IMR-90 (cell line): ENCODE data around the gene EFCAB10. TPM values are rescaled to one million over a fixed set of nuclear protein-coding genes. Genes with fewer than 3 reads are reported as not detected.

ENCODE experiments used
- ATAC-seq: fragments of 200-7000 bp; cut with Tn5 transposase; 2 replicates; pipeline ENCODE4 v1.9.1; 2020; ENCODE audit warnings: low read depth, mild to moderate bottlenecking, moderate library complexity
- BruUV-seq: library from RNA; stranded (reverse); fragments of 400-500 nt; replicated peaks from 2 replicates; lab custom pipeline; 2021; lab: Mats Ljungman, UMichigan
- CTCF ChIA-PET: fragments of 300-600 bp; formaldehyde crosslinking; extraction: SDS; loops from one replicate; lab custom pipeline; 2021; ENCODE audit warnings: antibody characterized with exemption; lab: Yijun Ruan, JAX
- POLR2A ChIA-PET: fragments of 300-600 bp; sonication (Branson Sonifier 250); formaldehyde crosslinking; loops from one replicate; lab custom pipeline; 2022; ENCODE audit warnings: antibody characterized with exemption; ENCODE audit not compliant: unreplicated experiment; lab: Charles Lee
- DNase-seq: peaks from one replicate; pipeline ENCODE4 v3.0.0; 2013
- H2AFZ ChIP-seq: replicated peaks from 2 replicates; pipeline ENCODE3; 2013; ENCODE audit warnings: low read length, mild to moderate bottlenecking; ENCODE audit not compliant: poor library complexity
- H2AK5ac ChIP-seq: 2 replicates; pipeline ENCODE4 v1.6.1; 2013; ENCODE audit warnings: low read depth, low read length, inconsistent platforms
- H2AK9ac ChIP-seq: replicated peaks from 2 replicates; pipeline ENCODE3; 2013; ENCODE audit warnings: mild to moderate bottlenecking, low read depth, low read length, moderate library complexity; ENCODE audit not compliant: poor library complexity
- H2BK120ac ChIP-seq: 2 replicates; pipeline ENCODE4 v1.6.1; 2013; ENCODE audit warnings: low read depth, low read length, inconsistent platforms
- H2BK15ac ChIP-seq: 3 replicates; pipeline ENCODE4 v1.6.1; 2013; ENCODE audit warnings: low read depth, low read length, inconsistent platforms
- H2BK20ac ChIP-seq: 2 replicates; pipeline ENCODE4 v1.6.1; 2013; ENCODE audit warnings: low read depth, mild to moderate bottlenecking, inconsistent platforms, low read length, moderate library complexity
- H2BK5ac ChIP-seq: 2 replicates; pipeline ENCODE4 v1.6.1; 2013; ENCODE audit warnings: mild to moderate bottlenecking, low read depth, low read length, inconsistent platforms; ENCODE audit not compliant: poor library complexity, severe bottlenecking
- H3K14ac ChIP-seq: replicated peaks from 2 replicates; pipeline ENCODE4 v1.6.1; 2013; ENCODE audit warnings: low read depth, low read length, inconsistent platforms
- H3K18ac ChIP-seq: 2 replicates; pipeline ENCODE4 v1.6.1; 2013; ENCODE audit warnings: low read depth, low read length, control low read depth
- H3K23ac ChIP-seq: 2 replicates; pipeline ENCODE4 v1.6.1; 2013; ENCODE audit warnings: low read depth, low read length, inconsistent platforms
- H3K27ac ChIP-seq: 2 replicates; pipeline ENCODE4 v1.5.1; 2013; ENCODE audit warnings: mild to moderate bottlenecking, control low read depth, low read length; ENCODE audit not compliant: insufficient read depth
- H3K27me3 ChIP-seq: 2 replicates; pipeline ENCODE4 v1.6.1; 2013; ENCODE audit warnings: low read length; ENCODE audit not compliant: control insufficient read depth, insufficient read depth
- H3K36me3 ChIP-seq: 2 replicates; pipeline ENCODE4 v1.6.1; 2013; ENCODE audit warnings: low read length, mixed read lengths; ENCODE audit not compliant: control insufficient read depth, insufficient read depth
- H3K4ac ChIP-seq: 2 replicates; pipeline ENCODE4 v1.6.1; 2013; ENCODE audit warnings: low read depth, low read length, inconsistent platforms
- H3K4me1 ChIP-seq: 2 replicates; pipeline ENCODE4 v1.6.1; 2013; ENCODE audit warnings: low read length, mixed read lengths; ENCODE audit not compliant: control insufficient read depth, insufficient read depth
- H3K4me2 ChIP-seq: 2 replicates; pipeline ENCODE4 v1.6.1; 2013; ENCODE audit warnings: low read depth, mild to moderate bottlenecking, control low read depth, low read length, moderate library complexity
- H3K4me3 ChIP-seq: 2 replicates; pipeline ENCODE4 v1.5.1; 2013; ENCODE audit warnings: low read depth, mild to moderate bottlenecking, control low read depth, low read length, moderate library complexity; ENCODE audit not compliant: insufficient read depth
- H3K56ac ChIP-seq: 2 replicates; pipeline ENCODE4 v1.6.1; 2013; ENCODE audit warnings: low read length, inconsistent platforms; ENCODE audit not compliant: insufficient read depth; ENCODE audit errors: extremely low read depth
- H3K79me1 ChIP-seq, 2 experiments: 2 replicates each; pipeline ENCODE4 v1.6.1; 2013; ENCODE audit warnings: low read length in 2 of 2, inconsistent platforms in 1 of 2, low read depth in 1 of 2
- H3K9ac ChIP-seq: 2 replicates; pipeline ENCODE4 v1.6.1; 2013; ENCODE audit warnings: low read depth, low read length, control low read depth
- H3K9me1 ChIP-seq: 2 replicates; pipeline ENCODE4 v1.6.1; 2013; ENCODE audit warnings: low read length, inconsistent platforms; ENCODE audit not compliant: insufficient read depth
- H3K9me3 ChIP-seq: 2 replicates; pipeline ENCODE4 v1.6.1; 2013; ENCODE audit warnings: low read length; ENCODE audit not compliant: control insufficient read depth, insufficient read depth
- H4K20me1 ChIP-seq: 2 replicates; pipeline ENCODE4 v1.6.1; 2013; ENCODE audit warnings: low read length, inconsistent platforms; ENCODE audit not compliant: insufficient read depth
- H4K5ac ChIP-seq: 2 replicates; pipeline ENCODE4 v1.6.1; 2013; ENCODE audit warnings: mild to moderate bottlenecking, low read depth, low read length, control low read depth
- H4K8ac ChIP-seq, 2 experiments: 2 replicates each; pipeline ENCODE4 v1.6.1; 2013; ENCODE audit warnings: low read depth in 2 of 2, low read length in 2 of 2, control low read depth in 1 of 2, inconsistent platforms in 1 of 2
- H4K91ac ChIP-seq: 2 replicates; pipeline ENCODE4 v1.6.1; 2013; ENCODE audit warnings: low read depth, low read length, inconsistent platforms; ENCODE audit not compliant: insufficient read depth
- BHLHE40 ChIP-seq: fragments of 150-350 bp; IDR thresholded peaks from 2 replicates; pipeline ENCODE4 v1.6.1; 2016; ENCODE audit warnings: mild to moderate bottlenecking, low read depth, low read length
- CTCF ChIP-seq: conservative IDR thresholded peaks from 2 replicates; pipeline ENCODE4 v1.5.1; 2012; ENCODE audit warnings: mild to moderate bottlenecking, low read depth, low read length, improper control_type of control experiment
- MAZ ChIP-seq: IDR thresholded peaks from 2 replicates; pipeline ENCODE4 v1.6.1; 2012; ENCODE audit warnings: low read depth, mild to moderate bottlenecking, low read length, improper control_type of control experiment, moderate library complexity, borderline replicate concordance
- MXI1 ChIP-seq: IDR thresholded peaks from 2 replicates; pipeline ENCODE4 v1.6.1; 2012; ENCODE audit warnings: low read depth, mild to moderate bottlenecking, low read length, moderate library complexity, borderline replicate concordance
- POLR2A ChIP-seq: IDR thresholded peaks from 2 replicates; pipeline ENCODE4 v1.6.1; 2012; ENCODE audit warnings: mild to moderate bottlenecking, low read depth, low read length
- USF2 ChIP-seq: fragments of 150-350 bp; IDR thresholded peaks from 2 replicates; pipeline ENCODE4 v1.6.1; 2017; ENCODE audit warnings: mild to moderate bottlenecking, antibody characterized with exemption, low read length, low read depth
- WGBS, 2 experiments: methylation state at CpG; one replicate each; pipeline versions ENCODE4 v1.1.5 to v1.1.7; 2013; ENCODE audit warnings: missing lambda C conversion rate in 2 of 2; ENCODE audit not compliant: insufficient read length in 1 of 2; ENCODE audit errors: extremely low coverage in 2 of 2; 5-methylcytosine and 5-hydroxymethylcytosine counted together
- dilution Hi-C: fragments of 300-500 bp; cut with HindIII; formaldehyde crosslinking; loops from one replicate; pipeline ENCODE4 v1.14.3; 2018; ENCODE audit warnings: low sequenced_read_pairs; ENCODE audit not compliant: unreplicated experiment
- in situ Hi-C: fragments of 300-500 bp; cut with MboI; formaldehyde crosslinking; loops from 3 replicates; pipeline ENCODE4 v1.14.3; 2019; ENCODE audit warnings: low sequenced_read_pairs, inconsistent platforms, mixed read lengths
- intact Hi-C: fragments of 100-400 bp; cut with micrococcal nuclease; formaldehyde crosslinking; loops from 2 replicates; pipeline ENCODE4 v1.10.0; 2022
- polyA plus RNA-seq, 3 experiments: library from polyadenylated mRNA; depleted of rRNA; stranded (reverse); fragments of >200 nt; gene quantifications; 2 replicates each; pipeline ENCODE4 v1.2.3, GENCODE V29; 2012; ENCODE audit warnings: low replicate concordance in 1 of 3
- total RNA-seq: library from RNA; depleted of rRNA; stranded (reverse); fragments of >200 nt; gene quantifications from 2 replicates; pipeline ENCODE4 v1.2.3, GENCODE V29; 2012

Gene EFCAB10
- total and polyA plus RNA-seq, 2 of the 4 experiments (the other 2 are of a cell fraction): not detected

- Histone ChIP-seq H3K18ac (peak within 1 kb of the TSS; percentile 66; the same call in 1 of the 2 replicates), H3K4me1 (peaks cover 2% of the 10 kb centered on the region; the same call in 1 of the 2 replicates), H3K9me1 (no peaks in the 10 kb centered on the region), H2AK5ac (peak within 1 kb of the TSS; percentile 63; the same call in 1 of the 2 replicates), H3K56ac (peak within 1 kb of the TSS; percentile 50; the same call in 1 of the 2 replicates), H3K4me3 (peak within 1 kb of the TSS; percentile 72), H2AFZ (peak within 1 kb of the TSS; percentile 97), H3K4ac (peak within 1 kb of the TSS; percentile 74), H4K91ac (peak within 1 kb of the TSS; percentile 72), H2BK20ac (no peak within 1 kb of the TSS), H4K8ac (peak within 1 kb of the TSS; percentile 91 to 92), H3K9ac (peak within 1 kb of the TSS; percentile 89), H3K27me3 (no peaks in the 10 kb centered on the region), H3K79me1 (peaks cover 7 to 27% of the 10 kb centered on the region in 2 experiments; a peak in 2 of 4 replicates), H3K4me2 (peak within 1 kb of the TSS; percentile 96), H3K9me3 (no peaks in the 10 kb centered on the region), H4K20me1 (peaks cover 9% of the 10 kb centered on the region), H4K5ac (peak within 1 kb of the TSS; percentile 74), H3K14ac (peak within 1 kb of the TSS; percentile 81), H2BK15ac (0 out of 3 replicates have a peak within 1 kb of the TSS, but pooled peaks have one; percentile 79), H3K23ac (peak within 1 kb of the TSS; percentile 74), H2BK5ac (peak within 1 kb of the TSS; percentile 84), H2BK120ac (peak within 1 kb of the TSS; percentile 27; the same call in 1 of the 2 replicates), H3K36me3 (peaks cover 1% of the 10 kb centered on the region; the same call in 1 of the 2 replicates), H2AK9ac (peak within 1 kb of the TSS; percentile 95), H3K27ac (peak within 1 kb of the TSS; percentile 86)
- intact Hi-C loops (loop anchor here (5.0 kb wide), 1 partner anchor 135 kb away; the partner anchor contains the start of gene SRPK2), dilution Hi-C loops (no loop called here), in situ Hi-C loops (no loop called here)
- DNase-seq: peak; percentile 88
- TF ChIP-seq CTCF: no peak
- TF ChIP-seq USF2: peak; percentile 78
- TF ChIP-seq POLR2A: peak; percentile 84
- TF ChIP-seq BHLHE40: peak; percentile 93
- peak; percentile 97 for TF ChIP-seq MXI1
- peak; percentile 48; the same call in 1 of the 2 replicates for TF ChIP-seq MAZ
- CTCF ChIA-PET: no interaction called here
- ATAC-seq: peak; percentile 95
- WGBS, 2 experiments: 0% methylated on average over 26 of the region's 96 CpGs; no CpG with 5 or more reads in 1 of the 2 experiments
- POLR2A ChIA-PET: no interaction called here
- no TSS peak for BruUV-seq
These were observed 59.4 kb downstream of the EFCAB10 start, which contains the start of gene PUS7 for GRCh38 chr7:105521717-105522463. Gene PUS7, minus strand, starts transcription at chr7:105522271. Its CDS starts 13,759 bp downstream, at chr7:105508512.
